ENCODE data around the gene RALGAPB.

DNA sequence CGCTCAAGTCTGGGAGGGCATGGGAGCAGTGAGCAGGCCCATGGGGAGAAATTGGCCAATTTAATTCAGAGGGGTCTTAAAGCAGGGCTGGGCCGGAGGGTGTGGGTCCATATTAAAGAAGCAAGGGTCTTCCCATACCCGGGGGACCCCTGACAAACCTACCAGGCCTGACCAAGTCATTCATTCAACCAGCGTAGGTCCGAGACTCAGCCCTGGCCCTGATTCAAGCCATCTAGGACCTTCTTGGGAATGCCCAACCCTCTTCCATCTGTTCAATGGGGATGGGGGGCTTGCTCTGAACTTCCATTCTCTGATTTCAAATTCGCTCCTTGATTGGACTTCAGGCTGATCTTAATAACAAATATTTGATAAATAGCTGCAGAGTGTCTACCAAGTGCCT, 115.7 kb downstream of the RALGAPB start:
- TF ChIP-seq NFIC (IDR thresholded peaks at IDR 0.05), result no peak
- no peak for TF ChIP-seq YY1 (IDR thresholded peaks at IDR 0.05; ENCODE audit: low read depth)
- no peak for TF ChIP-seq RAD21 (IDR thresholded peaks at IDR 0.05; ENCODE audit: low read depth)

Measured in Ishikawa (cell line).